Esophagus muscularis mucosa (tissue), 4 donors: Measurements from ENCODE around the gene GTF2B.

Source experiments
- EP300 ChIP-seq: sonication (generic); formaldehyde crosslinking; IDR thresholded peaks from one replicate; pipeline ENCODE4 v1.6.1; 2017; ENCODE audit warnings: antibody characterized with exemption
- POLR2A ChIP-seq: fragments of 450-650 bp; IDR thresholded peaks from one replicate; pipeline ENCODE4 v1.6.1; 2017; ENCODE audit warnings: antibody characterized with exemption, moderate library complexity, mild to moderate bottlenecking, low read depth
- TF ChIP-seq, protein P1 (sequence below), 3 experiments: fragments of 200-600 bp in 2 of 3; fragments of 450-650 bp in 1 of 3; sonication (generic) in 2 of 3; IDR thresholded peaks; one replicate each; pipeline ENCODE4 v1.5.1; 2017 to 2019; ENCODE audit warnings: antibody characterized with exemption in 3 of 3, mild to moderate bottlenecking in 2 of 3, moderate library complexity in 1 of 3

DNA sequence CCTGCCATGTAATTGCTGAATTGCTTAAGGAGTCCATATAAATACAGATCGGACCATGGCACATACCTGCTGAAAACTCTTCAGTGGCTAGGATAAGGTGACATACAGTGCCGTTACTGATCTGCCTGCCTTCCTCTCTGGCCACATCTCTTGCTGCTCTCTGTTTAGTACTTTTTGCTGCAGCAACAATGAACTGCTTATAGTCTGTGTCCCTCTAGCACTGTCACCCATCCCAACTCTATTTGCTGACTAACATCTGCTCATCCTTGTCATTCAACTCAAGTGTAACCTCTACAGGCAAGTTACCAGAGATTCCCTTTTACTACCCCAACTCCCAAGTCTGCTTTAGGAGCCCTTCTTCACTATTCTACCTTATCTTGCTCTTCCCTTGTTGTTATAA, 65.6 kb downstream of the GTF2B start:
- TF ChIP-seq EP300 (no peak), POLR2A (no peak)
- TF ChIP-seq, protein P1, sequence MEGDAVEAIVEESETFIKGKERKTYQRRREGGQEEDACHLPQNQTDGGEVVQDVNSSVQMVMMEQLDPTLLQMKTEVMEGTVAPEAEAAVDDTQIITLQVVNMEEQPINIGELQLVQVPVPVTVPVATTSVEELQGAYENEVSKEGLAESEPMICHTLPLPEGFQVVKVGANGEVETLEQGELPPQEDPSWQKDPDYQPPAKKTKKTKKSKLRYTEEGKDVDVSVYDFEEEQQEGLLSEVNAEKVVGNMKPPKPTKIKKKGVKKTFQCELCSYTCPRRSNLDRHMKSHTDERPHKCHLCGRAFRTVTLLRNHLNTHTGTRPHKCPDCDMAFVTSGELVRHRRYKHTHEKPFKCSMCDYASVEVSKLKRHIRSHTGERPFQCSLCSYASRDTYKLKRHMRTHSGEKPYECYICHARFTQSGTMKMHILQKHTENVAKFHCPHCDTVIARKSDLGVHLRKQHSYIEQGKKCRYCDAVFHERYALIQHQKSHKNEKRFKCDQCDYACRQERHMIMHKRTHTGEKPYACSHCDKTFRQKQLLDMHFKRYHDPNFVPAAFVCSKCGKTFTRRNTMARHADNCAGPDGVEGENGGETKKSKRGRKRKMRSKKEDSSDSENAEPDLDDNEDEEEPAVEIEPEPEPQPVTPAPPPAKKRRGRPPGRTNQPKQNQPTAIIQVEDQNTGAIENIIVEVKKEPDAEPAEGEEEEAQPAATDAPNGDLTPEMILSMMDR (IDR thresholded peaks at IDR 0.05): no peak
